Activated B cell treated with CpG ODN at 0.5 μM for 24 hours (primary cell): Measurements from ENCODE around the gene TBC1D22A. TPM values are rescaled to one million over a fixed set of nuclear protein-coding genes. Genes with fewer than 3 reads are reported as not detected.

Experiments used
- ATAC-seq: fragments of 200-7000 bp; cut with Tn5 transposase; one replicate; pipeline ENCODE4 v1.10.0; 2021; ENCODE audit warnings: low read depth, mild to moderate bottlenecking, moderate library complexity
- CTCF ChIA-PET: fragments of 350-600 bp; sonication (Branson Sonifier 250); formaldehyde crosslinking; loops from one replicate; lab custom pipeline; 2021; ENCODE audit warnings: antibody characterized with exemption; lab: Charles Lee
- POLR2A ChIA-PET: fragments of 350-600 bp; sonication (Branson Sonifier 250); formaldehyde crosslinking; loops from one replicate; lab custom pipeline; 2021; ENCODE audit warnings: antibody characterized with exemption; lab: Charles Lee
- DNase-seq: peaks from one replicate; pipeline ENCODE4 v3.0.0; 2022
- H3K27ac Mint-ChIP-seq: one replicate; pipeline ENCODE4 v1.8.0; 2020; ENCODE audit warnings: mixed read lengths
- H3K27me3 Mint-ChIP-seq: one replicate; pipeline ENCODE4 v1.8.0; 2021; ENCODE audit warnings: mixed read lengths
- H3K36me3 Mint-ChIP-seq: one replicate; pipeline ENCODE4 v1.8.0; 2021; ENCODE audit warnings: low read depth, mixed read lengths
- H3K4me1 Mint-ChIP-seq: one replicate; pipeline ENCODE4 v1.8.0; 2021; ENCODE audit warnings: mixed read lengths
- H3K4me3 Mint-ChIP-seq: one replicate; pipeline ENCODE4 v1.8.0; 2020; ENCODE audit warnings: mild to moderate bottlenecking, mixed read lengths
- H3K9me3 Mint-ChIP-seq: one replicate; pipeline ENCODE4 v1.8.0; 2020; ENCODE audit warnings: mixed read lengths
- CTCF ChIP-seq: fragments of 200-600 bp; IDR thresholded peaks from one replicate; pipeline ENCODE4 v1.8.0; 2022; ENCODE audit warnings: antibody characterized with exemption, mild to moderate bottlenecking
- intact Hi-C: fragments of 100-400 bp; cut with micrococcal nuclease; formaldehyde crosslinking; loops from one replicate; pipeline ENCODE4 v1.15.1; 2024
- total RNA-seq: library from RNA; stranded (reverse); gene quantifications from 2 replicates; pipeline ENCODE4 v1.2.3, GENCODE V29; 2022

TBC1D22A gene
- total RNA-seq, 1 donor from 2014 or later: 85.9 TPM

DNA sequence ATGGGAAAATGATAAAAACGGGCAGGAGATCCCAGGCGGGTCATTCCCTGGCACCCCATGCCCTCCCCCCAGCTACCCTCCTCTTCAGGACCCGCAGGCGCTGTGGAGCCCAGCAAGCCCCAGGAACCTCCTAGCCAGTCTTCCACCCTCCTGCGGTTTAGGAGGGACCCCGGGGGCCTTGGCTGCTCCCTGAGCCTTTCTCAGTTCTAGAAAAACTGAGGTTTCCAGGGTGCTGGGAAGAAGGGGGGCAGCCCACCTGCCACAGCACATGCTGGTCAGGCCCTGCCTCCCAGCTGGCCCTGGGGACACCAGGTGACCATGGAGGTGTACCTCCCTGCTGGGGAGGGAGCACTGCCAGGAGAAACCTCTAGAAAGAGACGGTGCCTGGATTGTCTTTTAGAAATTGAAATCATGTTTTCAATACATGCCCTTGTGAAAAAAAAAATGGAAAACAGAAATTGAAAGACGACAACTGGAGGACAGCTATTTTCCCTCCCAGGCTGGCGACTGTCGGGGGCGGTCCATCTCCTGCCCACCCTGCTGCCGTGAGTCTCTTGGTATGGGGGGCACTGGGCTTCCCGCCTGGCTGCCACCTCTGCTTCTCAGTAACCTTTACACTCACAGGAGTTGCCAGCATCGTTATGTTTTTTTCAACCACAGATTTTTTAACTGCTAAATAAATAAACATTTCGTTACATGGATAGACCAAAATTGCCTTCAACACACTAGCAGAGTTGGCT lies 398.5 kb downstream of the TBC1D22A start:
- ATAC-seq (no peak), DNase-seq (no peak)
- ChIA-PET CTCF (no interaction called here), POLR2A (no interaction called here)
- Mint-ChIP-seq H3K27me3 (no peaks in the 10 kb centered on the region), H3K36me3 (peaks cover 36% of the 10 kb centered on the region), H3K27ac (no peak overlapping the region), H3K4me1 (peaks cover 16% of the 10 kb centered on the region), H3K9me3 (no peaks in the 10 kb centered on the region), H3K4me3 (no peak overlapping the region)
- intact Hi-C loops: no loop called here
- TF ChIP-seq CTCF: no peak

DNA sequence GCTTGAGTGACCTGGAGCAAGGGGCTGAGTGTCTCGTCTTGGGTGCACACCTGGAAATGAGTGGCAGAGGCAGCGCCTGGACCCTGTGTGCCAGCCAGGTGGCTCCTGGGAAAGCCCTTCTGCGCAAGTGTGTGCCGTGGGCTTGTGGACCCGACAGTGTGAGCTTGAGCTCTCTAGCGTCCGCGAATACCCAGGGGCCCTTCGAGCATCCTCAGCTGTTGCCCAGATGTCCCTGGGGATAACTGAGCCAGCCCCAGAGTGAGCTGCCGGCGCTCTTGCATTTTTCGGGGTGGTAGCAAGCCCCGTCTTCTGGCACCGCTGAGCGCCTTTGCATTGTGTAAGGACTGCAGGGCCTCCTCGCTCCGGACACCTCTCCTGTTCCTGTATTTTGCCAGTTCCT lies 399.2 kb downstream of the TBC1D22A start:
- intact Hi-C loops: no loop called here
- ATAC-seq (peak; percentile 54), DNase-seq (no peak)
- Mint-ChIP-seq H3K9me3 (no peaks in the 10 kb centered on the region), H3K36me3 (peaks cover 39% of the 10 kb centered on the region), H3K27me3 (no peaks in the 10 kb centered on the region), H3K4me1 (peaks cover 17% of the 10 kb centered on the region), H3K27ac (no peak overlapping the region), H3K4me3 (no peak overlapping the region)
- CTCF ChIA-PET: no interaction called here
- no peak for TF ChIP-seq CTCF
- POLR2A ChIA-PET: no interaction called here

GRCh38 chr22:47162865-47163264 lies 400.4 kb downstream of the TBC1D22A start:
- no peaks in the 10 kb centered on the region for H3K27me3 Mint-ChIP-seq
- no peak for TF ChIP-seq CTCF
- peaks cover 17% of the 10 kb centered on the region for H3K4me1 Mint-ChIP-seq
- no peak overlapping the region for H3K27ac Mint-ChIP-seq
- peaks cover 41% of the 10 kb centered on the region for H3K36me3 Mint-ChIP-seq
- H3K9me3 Mint-ChIP-seq: no peaks in the 10 kb centered on the region
- ChIA-PET CTCF (no interaction called here), POLR2A (no interaction called here)
- no peak for DNase-seq
- intact Hi-C loops: no loop called here
- H3K4me3 Mint-ChIP-seq: no peak overlapping the region
- no peak for ATAC-seq

DNA sequence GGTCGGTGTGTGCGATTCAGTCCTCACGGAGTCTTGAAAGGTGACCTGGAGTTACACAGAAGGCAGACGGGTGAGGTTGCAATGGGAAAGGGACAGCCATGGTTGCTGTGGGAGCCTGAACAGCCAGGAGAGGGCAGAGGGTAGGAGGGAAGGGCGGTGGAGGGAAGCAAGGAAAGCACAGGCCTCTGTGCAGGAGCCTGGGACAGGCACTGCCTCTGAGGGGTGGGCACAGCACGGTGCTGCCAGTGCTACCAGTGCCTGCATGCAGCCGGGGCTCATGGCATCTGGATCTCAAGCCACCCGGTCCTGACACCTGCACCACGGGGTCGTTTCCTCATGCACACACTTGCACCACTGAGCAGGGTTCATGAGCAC lies 401.0 kb downstream of the TBC1D22A start:
- ChIA-PET CTCF (no interaction called here), POLR2A (no interaction called here)
- peaks cover 43% of the 10 kb centered on the region for H3K36me3 Mint-ChIP-seq
- DNase-seq: no peak
- no peak overlapping the region for H3K4me3 Mint-ChIP-seq
- H3K9me3 Mint-ChIP-seq: no peaks in the 10 kb centered on the region
- peaks cover 17% of the 10 kb centered on the region for H3K4me1 Mint-ChIP-seq
- H3K27me3 Mint-ChIP-seq: no peaks in the 10 kb centered on the region
- TF ChIP-seq CTCF: no peak
- intact Hi-C loops: no loop called here
- ATAC-seq: no peak
- no peak overlapping the region for H3K27ac Mint-ChIP-seq

GRCh38 chr22:47163856-47164513 lies 401.5 kb downstream of the TBC1D22A start:
- H3K4me1 Mint-ChIP-seq: peaks cover 17% of the 10 kb centered on the region
- intact Hi-C loops: no loop called here
- no peaks in the 10 kb centered on the region for H3K27me3 Mint-ChIP-seq
- H3K9me3 Mint-ChIP-seq: no peaks in the 10 kb centered on the region
- no peak for TF ChIP-seq CTCF
- DNase-seq (no peak), ATAC-seq (no peak)
- no peak overlapping the region for H3K4me3 Mint-ChIP-seq
- ChIA-PET POLR2A (no interaction called here), CTCF (no interaction called here)
- H3K36me3 Mint-ChIP-seq: peaks cover 48% of the 10 kb centered on the region
- no peak overlapping the region for H3K27ac Mint-ChIP-seq
